GM23338 (cell line): Measurements from ENCODE around the gene HMGCL. TPM values are rescaled to one million over a fixed set of nuclear protein-coding genes. Genes with fewer than 3 reads are reported as not detected.

Experiments used
- ATAC-seq: fragments of 200-7000 bp; cut with Tn5 transposase; 3 replicates; pipeline ENCODE4 v1.9.1; 2020
- DNase-seq: peaks from one replicate; pipeline ENCODE4 v3.0.0-alpha.2; 2015; ENCODE audit warnings: low spot score
- H2AFZ ChIP-seq: fragments of 200-600 bp; sonication (generic); 2 replicates; pipeline ENCODE4 v1.8.0; 2016; ENCODE audit warnings: antibody characterized with exemption, mild to moderate bottlenecking, moderate library complexity
- H3F3A ChIP-seq: fragments of 200-600 bp; sonication (generic); replicated peaks from 2 replicates; pipeline ENCODE4 v1.8.0; 2017; ENCODE audit warnings: antibody characterized with exemption, mixed run types, low read depth
- H3K27ac ChIP-seq: fragments of 200-600 bp; sonication (generic); 2 replicates; pipeline ENCODE4 v1.6.1; 2016; ENCODE audit warnings: low read depth
- H3K27me3 ChIP-seq: fragments of 200-600 bp; sonication (generic); 2 replicates; pipeline ENCODE4 v1.8.0; 2016; ENCODE audit warnings: mild to moderate bottlenecking, mixed run types, moderate library complexity; ENCODE audit not compliant: insufficient read depth
- H3K36me3 ChIP-seq: fragments of 200-600 bp; sonication (generic); 2 replicates; pipeline ENCODE4 v1.8.0; 2016; ENCODE audit warnings: mild to moderate bottlenecking; ENCODE audit not compliant: insufficient read depth
- H3K4me1 ChIP-seq: fragments of 200-600 bp; sonication (generic); 2 replicates; pipeline ENCODE4 v1.8.0; 2016; ENCODE audit warnings: mild to moderate bottlenecking, moderate library complexity; ENCODE audit not compliant: insufficient read depth
- H3K4me2 ChIP-seq: fragments of 200-600 bp; sonication (generic); 2 replicates; pipeline ENCODE4 v1.7.1; 2017; ENCODE audit warnings: mixed run types
- H3K4me3 ChIP-seq: fragments of 200-600 bp; sonication (generic); 2 replicates; pipeline ENCODE4 v1.6.1; 2016; ENCODE audit warnings: mixed run types
- H3K79me2 ChIP-seq: fragments of 200-600 bp; sonication (generic); replicated peaks from 2 replicates; pipeline ENCODE4 v1.8.0; 2017; ENCODE audit warnings: mild to moderate bottlenecking; ENCODE audit not compliant: insufficient read depth
- H3K9me2 ChIP-seq: fragments of 200-600 bp; sonication (generic); 2 replicates; pipeline ENCODE4 v1.8.0; 2017; ENCODE audit not compliant: insufficient read depth
- H4K20me1 ChIP-seq: fragments of 200-600 bp; sonication (generic); replicated peaks from 2 replicates; pipeline ENCODE4 v1.8.0; 2017; ENCODE audit warnings: mild to moderate bottlenecking; ENCODE audit not compliant: insufficient read depth
- H3K27ac Mint-ChIP-seq: 2 replicates; pipeline ENCODE4 v1.8.0; 2020; ENCODE audit warnings: inconsistent platforms, mild to moderate bottlenecking, moderate library complexity, mixed read lengths
- H3K27me3 Mint-ChIP-seq: 3 replicates; pipeline ENCODE4 v1.8.0; 2022; ENCODE audit warnings: low read depth, mild to moderate bottlenecking, moderate library complexity, mixed read lengths, inconsistent platforms; ENCODE audit not compliant: insufficient read depth, poor library complexity
- H3K36me3 Mint-ChIP-seq: 3 replicates; pipeline ENCODE4 v1.8.0; 2021; ENCODE audit warnings: low read depth, mild to moderate bottlenecking, inconsistent platforms, moderate library complexity, mixed read lengths
- H3K4me1 Mint-ChIP-seq: 3 replicates; pipeline ENCODE4 v1.8.0; 2020; ENCODE audit warnings: mild to moderate bottlenecking, inconsistent platforms, mixed read lengths
- H3K4me3 Mint-ChIP-seq: 3 replicates; pipeline ENCODE4 v1.8.0; 2021; ENCODE audit warnings: moderate library complexity, mild to moderate bottlenecking, inconsistent platforms, mixed read lengths
- H3K9me3 Mint-ChIP-seq: 3 replicates; pipeline ENCODE4 v1.8.0; 2020; ENCODE audit warnings: moderate library complexity, mild to moderate bottlenecking, inconsistent platforms, mixed read lengths
- CREB1 ChIP-seq: fragments of 250-450 bp; sonication (Bioruptor Pico); IDR thresholded peaks from 2 replicates; pipeline ENCODE4 v1.5.0; 2020; ENCODE audit warnings: low read depth, mild to moderate bottlenecking, moderate library complexity
- CTCF ChIP-seq, 2 experiments: fragments of 200-600 bp in 1 of 2; sonication (generic) in 1 of 2; conservative IDR thresholded peaks; 2 replicates each; pipeline versions ENCODE4 v1.5.1 to v1.6.1; 2016 to 2017; ENCODE audit warnings: antibody characterized with exemption in 2 of 2, low read depth in 2 of 2, mild to moderate bottlenecking in 2 of 2, moderate library complexity in 1 of 2
- ETS1 ChIP-seq: IDR thresholded peaks from 2 replicates; pipeline ENCODE4 v1.6.1; 2016; ENCODE audit warnings: antibody characterized with exemption
- EZH2 ChIP-seq: fragments of 200-600 bp; sonication (generic); IDR thresholded peaks from one replicate; pipeline ENCODE4 v1.8.0; 2017; ENCODE audit warnings: antibody characterized with exemption, mild to moderate bottlenecking, low read depth; ENCODE audit not compliant: unreplicated experiment
- EZH2phosphoT487 ChIP-seq: fragments of 200-600 bp; sonication (generic); IDR thresholded peaks from one replicate; pipeline ENCODE4 v1.8.1; 2018; ENCODE audit warnings: antibody characterized with exemption; ENCODE audit not compliant: unreplicated experiment
- JUNB ChIP-seq: IDR thresholded peaks from one replicate; pipeline ENCODE4 v1.6.1; 2016; ENCODE audit warnings: antibody characterized with exemption; ENCODE audit not compliant: unreplicated experiment
- NANOG ChIP-seq: IDR thresholded peaks from 2 replicates; pipeline ENCODE4 v1.6.1; 2016; ENCODE audit warnings: antibody characterized with exemption, borderline replicate concordance
- POLR2AphosphoS5 ChIP-seq: IDR thresholded peaks from 2 replicates; pipeline ENCODE4 v1.6.1; 2016; ENCODE audit warnings: antibody characterized with exemption, low read depth
- REST ChIP-seq: IDR thresholded peaks from one replicate; pipeline ENCODE4 v1.6.1; 2018; ENCODE audit warnings: antibody characterized with exemption; ENCODE audit not compliant: unreplicated experiment
- STAT1 ChIP-seq: IDR thresholded peaks from one replicate; pipeline ENCODE4 v1.6.1; 2016; ENCODE audit warnings: antibody characterized with exemption; ENCODE audit not compliant: unreplicated experiment
- ZNF114 ChIP-seq: fragments of 250-450 bp; sonication (Bioruptor Pico); IDR thresholded peaks from 2 replicates; pipeline ENCODE4 v1.5.0; 2020; ENCODE audit warnings: mild to moderate bottlenecking, moderate library complexity
- ZNF331 ChIP-seq: fragments of 250-450 bp; sonication (Bioruptor Pico); IDR thresholded peaks from 2 replicates; pipeline ENCODE4 v1.5.0; 2020; ENCODE audit warnings: low read depth, mild to moderate bottlenecking, moderate library complexity
- ZNF462 ChIP-seq: fragments of 250-450 bp; sonication (Bioruptor Pico); IDR thresholded peaks from 2 replicates; pipeline ENCODE4 v1.5.0; 2020; ENCODE audit warnings: mild to moderate bottlenecking, moderate library complexity
- polyA plus RNA-seq: library from polyadenylated mRNA; unstranded; fragments of >200 nt; fragmentation: Nextera tagmentation; extraction: Ambion mirVana; gene quantifications from 2 replicates; pipeline ENCODE4 v1.2.1, GENCODE V29; 2016
- total RNA-seq: library from RNA; depleted of rRNA; stranded (reverse); fragments of >200 nt; shearing (Covaris generic); gene quantifications from 2 replicates; pipeline ENCODE4 v1.2.3, GENCODE V29; 2014

The HMGCL gene
- total and polyA plus RNA-seq, 2 experiments from 2014 or later, result 11.6 to 13.7 TPM

- H3K27ac ChIP-seq, result no peak overlapping the region
- DNase-seq (no peak), ATAC-seq (no peak)
- Mint-ChIP-seq H3K27ac (no peak overlapping the region), H3K9me3 (no peaks in the 10 kb centered on the region), H3K27me3 (peaks cover 19% of the 10 kb centered on the region), H3K4me3 (no peak overlapping the region; the same call in 2 of the 3 replicates), H3K4me1 (peaks cover 20% of the 10 kb centered on the region), H3K36me3 (peaks cover 40% of the 10 kb centered on the region)
- peaks cover 14% of the 10 kb centered on the region for H3K79me2 ChIP-seq
- 0 out of 2 replicates have a peak, but pooled peaks cover 8% of the 10 kb centered on the region for H4K20me1 ChIP-seq
- H2AFZ ChIP-seq, result no peak overlapping the region
- TF ChIP-seq ZNF114 (CRISPR knock-in tag) (no peak), ZNF462 (CRISPR knock-in tag) (no peak), POLR2AphosphoS5 (no peak), CREB1 (CRISPR knock-in tag) (no peak), ZNF331 (CRISPR knock-in tag) (no peak), EZH2phosphoT487 (no peak), EZH2 (no peak), REST (no peak), JUNB (no peak), NANOG (no peak), STAT1 (no peak), ETS1 (no peak), CTCF (conservative IDR thresholded peaks at IDR 0.05; ENCODE audit: low read depth in 2 of 2) (no peak)
- H3K4me2 ChIP-seq, result no peak overlapping the region
- H3F3A ChIP-seq, result peaks cover 7% of the 10 kb centered on the region; the same call in 1 of the 2 replicates
- H3K9me2 ChIP-seq, result no peaks in the 10 kb centered on the region
- H3K27me3 ChIP-seq, result no peaks in the 10 kb centered on the region
- H3K36me3 ChIP-seq, result peaks cover 8% of the 10 kb centered on the region; the same call in 1 of the 2 replicates
- no peak overlapping the region for H3K4me3 ChIP-seq
- H3K4me1 ChIP-seq, result peaks cover 15% of the 10 kb centered on the region
Observed at GRCh38 chr1:23795676-23796465, 29.4 kb downstream of the HMGCL start.
